ENCODE measurements around the gene SIN3A. TPM values are rescaled to one million over a fixed set of nuclear protein-coding genes. Genes with fewer than 3 reads are reported as not detected.

SIN3A gene
- total RNA-seq, 1 donor from 2014 or later = 51.6 TPM

DNA sequence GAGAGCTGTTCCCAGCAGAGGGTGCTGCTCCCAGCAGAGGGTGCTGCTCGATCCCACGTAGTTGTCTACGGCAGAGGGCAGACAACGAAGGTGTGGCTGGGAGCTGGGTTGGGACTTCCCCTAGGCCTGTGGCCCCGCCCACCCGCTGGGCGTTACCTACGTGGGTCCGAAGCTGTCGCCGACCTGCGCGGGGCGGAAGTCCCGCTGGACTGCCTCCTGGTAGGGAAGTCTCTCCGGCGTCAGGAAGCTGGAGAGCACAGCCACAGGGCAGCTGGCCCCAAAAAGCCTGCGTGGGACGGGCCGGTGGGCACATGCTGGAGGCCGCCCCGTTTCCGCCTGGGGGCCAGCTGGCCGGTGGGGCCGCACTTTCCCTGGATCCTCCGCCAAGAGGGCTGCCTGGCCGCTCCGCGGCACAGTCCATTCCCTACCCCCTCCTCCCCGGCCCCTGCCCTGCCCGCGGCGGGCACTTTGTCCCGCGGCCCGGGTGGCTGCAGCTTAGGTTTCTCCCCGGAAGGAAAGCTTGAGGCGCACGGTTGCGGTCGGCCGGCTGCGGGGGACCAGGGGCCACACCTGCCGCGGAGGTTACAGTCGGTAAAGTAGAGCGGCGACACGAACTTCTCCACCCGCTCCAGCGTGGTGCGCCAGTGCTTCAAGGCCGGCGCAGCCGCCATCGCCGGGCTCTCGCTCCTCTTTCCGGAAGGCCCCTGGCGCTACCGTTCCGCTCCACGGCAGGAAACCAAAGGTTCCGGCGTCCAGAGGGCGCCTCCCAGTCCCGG, 83.4 kb downstream of the SIN3A start, which contains the start of gene MAN2C1:
MAN2C1 (minus strand) TSS at position 695 of the 776 bp plus-strand sequence; CDS start at position 671, 24 bp downstream.
- intact Hi-C loops (cut with DNase I) = no loop called here
- no peaks in the 10 kb centered on the region for H3K27me3 ChIP-seq (ENCODE audit: low read depth)

DNA sequence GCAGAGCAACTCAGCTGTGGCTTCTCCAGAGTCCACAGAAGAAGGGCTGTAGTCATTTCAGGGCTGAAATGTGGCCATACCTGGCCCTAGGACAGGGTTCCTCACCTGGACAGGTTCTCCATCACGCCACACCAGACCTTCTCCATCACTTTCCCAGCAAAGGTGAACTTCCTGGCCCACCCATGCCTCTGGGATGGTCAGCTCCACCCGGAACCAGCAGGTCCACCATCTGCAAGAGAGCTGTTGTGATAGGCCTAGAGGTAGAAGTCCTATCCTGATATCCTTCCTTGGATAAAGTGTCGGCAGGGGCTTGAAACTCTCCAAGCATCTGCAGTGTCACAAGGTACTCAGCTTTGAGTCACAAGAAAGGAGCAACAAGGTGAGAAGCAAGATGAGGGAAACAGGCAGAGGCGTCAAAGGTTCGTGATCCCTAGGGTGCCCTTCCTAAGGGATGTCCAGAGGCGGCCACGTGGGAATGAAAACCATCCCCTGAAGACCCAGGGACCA, 84.0 kb downstream of the SIN3A start:
- no peaks in the 10 kb centered on the region for H3K27me3 ChIP-seq (ENCODE audit: low read depth)
- DNase-seq (no peak), ATAC-seq (no peak)
- no peaks in the 10 kb centered on the region for H3K9me3 ChIP-seq
- TF ChIP-seq, protein P1, sequence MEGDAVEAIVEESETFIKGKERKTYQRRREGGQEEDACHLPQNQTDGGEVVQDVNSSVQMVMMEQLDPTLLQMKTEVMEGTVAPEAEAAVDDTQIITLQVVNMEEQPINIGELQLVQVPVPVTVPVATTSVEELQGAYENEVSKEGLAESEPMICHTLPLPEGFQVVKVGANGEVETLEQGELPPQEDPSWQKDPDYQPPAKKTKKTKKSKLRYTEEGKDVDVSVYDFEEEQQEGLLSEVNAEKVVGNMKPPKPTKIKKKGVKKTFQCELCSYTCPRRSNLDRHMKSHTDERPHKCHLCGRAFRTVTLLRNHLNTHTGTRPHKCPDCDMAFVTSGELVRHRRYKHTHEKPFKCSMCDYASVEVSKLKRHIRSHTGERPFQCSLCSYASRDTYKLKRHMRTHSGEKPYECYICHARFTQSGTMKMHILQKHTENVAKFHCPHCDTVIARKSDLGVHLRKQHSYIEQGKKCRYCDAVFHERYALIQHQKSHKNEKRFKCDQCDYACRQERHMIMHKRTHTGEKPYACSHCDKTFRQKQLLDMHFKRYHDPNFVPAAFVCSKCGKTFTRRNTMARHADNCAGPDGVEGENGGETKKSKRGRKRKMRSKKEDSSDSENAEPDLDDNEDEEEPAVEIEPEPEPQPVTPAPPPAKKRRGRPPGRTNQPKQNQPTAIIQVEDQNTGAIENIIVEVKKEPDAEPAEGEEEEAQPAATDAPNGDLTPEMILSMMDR (IDR thresholded peaks at IDR 0.05) = no peak
- peaks cover 17% of the 10 kb centered on the region for H3K4me1 ChIP-seq
- intact Hi-C loops (cut with DNase I) = no loop called here
- H3K27ac ChIP-seq = peak overlapping the region; percentile 100
- H3K36me3 ChIP-seq = peaks cover 67% of the 10 kb centered on the region
- peak overlapping the region; percentile 94 for H3K4me3 ChIP-seq

More for the DNA sequence above, 83.4 kb downstream of the SIN3A start, which contains the start of gene MAN2C1:
- H3K4me1 ChIP-seq = peaks cover 17% of the 10 kb centered on the region
- H3K4me3 ChIP-seq = peak within 1 kb of the TSS; percentile 94
- ATAC-seq = peak; percentile 98 to 99
- TF ChIP-seq, protein P1 (IDR thresholded peaks at IDR 0.05) = peak; percentile 73
- no peaks in the 10 kb centered on the region for H3K9me3 ChIP-seq
- H3K27ac ChIP-seq = peak within 1 kb of the TSS; percentile 100
- H3K36me3 ChIP-seq = peaks cover 65% of the 10 kb centered on the region
- DNase-seq = peak; percentile 99

DNA sequence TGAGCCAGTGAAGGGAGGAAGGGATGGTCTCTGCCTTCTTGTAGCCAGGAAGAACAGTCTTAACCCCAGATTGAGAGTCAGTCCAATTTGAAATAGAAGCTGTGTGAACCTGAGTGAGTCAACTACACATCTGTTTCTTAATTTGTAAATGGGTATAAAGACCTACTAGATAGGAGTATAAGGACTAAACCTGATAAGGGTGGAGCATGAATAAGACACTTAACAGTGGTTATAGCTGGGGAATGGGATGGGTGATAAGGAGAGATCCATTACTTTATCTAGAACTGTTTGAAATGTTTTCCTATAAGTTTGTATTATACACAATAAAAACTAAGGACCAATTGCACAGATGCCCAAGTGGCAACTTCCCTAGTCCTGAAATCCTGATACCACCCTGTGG, 84.5 kb downstream of the SIN3A start:
- TF ChIP-seq, protein P1 (IDR thresholded peaks at IDR 0.05) = no peak
- peaks cover 67% of the 10 kb centered on the region for H3K36me3 ChIP-seq
- H3K27ac ChIP-seq = peak overlapping the region; percentile 100
- no peaks in the 10 kb centered on the region for H3K9me3 ChIP-seq
- no peaks in the 10 kb centered on the region for H3K27me3 ChIP-seq (ENCODE audit: low read depth)
- peak overlapping the region; percentile 94 for H3K4me3 ChIP-seq
- H3K4me1 ChIP-seq = peaks cover 17% of the 10 kb centered on the region
- DNase-seq = no peak
- no peak for ATAC-seq
- intact Hi-C loops (cut with DNase I) = no loop called here

DNA sequence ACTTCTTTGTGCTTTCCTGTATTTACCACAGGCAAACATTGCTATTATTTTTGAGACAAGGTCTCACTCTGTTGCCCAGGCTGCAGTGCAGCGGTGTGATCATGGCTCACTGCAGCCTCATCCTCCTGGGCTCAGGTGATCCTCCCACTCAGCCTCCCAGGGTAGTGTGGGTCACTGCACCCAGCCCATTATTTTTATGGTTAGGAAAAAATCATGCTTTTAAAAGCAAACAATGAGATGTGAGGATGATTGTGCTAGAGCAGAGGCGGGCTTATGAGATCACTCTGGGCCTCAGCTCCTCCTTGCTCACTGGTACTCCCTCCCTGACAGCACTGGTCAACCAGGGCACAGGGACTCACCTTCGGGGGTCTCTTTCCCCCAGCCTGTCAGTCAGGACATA, 85.3 kb downstream of the SIN3A start:
- no peak overlapping the region for H3K27ac ChIP-seq
- peaks cover 67% of the 10 kb centered on the region for H3K36me3 ChIP-seq
- no peaks in the 10 kb centered on the region for H3K9me3 ChIP-seq
- TF ChIP-seq, protein P1 (IDR thresholded peaks at IDR 0.05) = no peak
- intact Hi-C loops (cut with DNase I) = no loop called here
- ATAC-seq = no peak
- peaks cover 17% of the 10 kb centered on the region for H3K4me1 ChIP-seq
- H3K27me3 ChIP-seq (ENCODE audit: low read depth) = no peaks in the 10 kb centered on the region
- DNase-seq = no peak
- H3K4me3 ChIP-seq = no peak overlapping the region

DNA sequence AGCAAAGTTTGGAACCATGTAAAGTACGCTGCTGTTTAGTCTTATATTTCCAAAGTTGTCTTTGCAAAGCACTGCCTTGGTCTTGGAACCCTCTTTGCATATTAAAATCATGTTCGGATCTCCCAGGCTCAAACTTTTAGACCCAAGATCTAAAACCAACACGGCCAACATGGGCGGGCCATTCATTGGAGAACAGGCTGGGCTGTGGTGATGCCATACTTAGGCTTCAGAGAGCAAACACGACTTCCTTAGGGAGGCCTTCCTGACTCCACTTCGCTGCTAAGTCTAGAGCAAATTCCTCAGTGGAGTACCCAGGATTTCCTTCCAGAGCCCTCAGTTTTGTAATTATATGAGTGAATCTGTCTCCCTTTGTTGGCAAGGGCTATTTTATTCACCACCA, 86.6 kb downstream of the SIN3A start:
- Histone ChIP-seq H3K4me3 (no peak overlapping the region), H3K4me1 (peaks cover 17% of the 10 kb centered on the region), H3K27me3 (ENCODE audit: low read depth) (no peaks in the 10 kb centered on the region), H3K27ac (no peak overlapping the region), H3K9me3 (no peaks in the 10 kb centered on the region), H3K36me3 (peaks cover 75% of the 10 kb centered on the region)
- ATAC-seq = no peak
- intact Hi-C loops (cut with DNase I) = no loop called here
- no peak for DNase-seq
- TF ChIP-seq, protein P1 (IDR thresholded peaks at IDR 0.05) = no peak

Measured in lower lobe of right lung (tissue), 2 donors.